Activated CD4-positive, alpha-beta T cell treated with anti-CD3 and anti-CD28 coated beads, Interleukin-2, amount 10 ng/mL, durations not matched to agents 7 days and 5 days (primary cell): ENCODE measurements around the gene SPECC1. TPM values are rescaled to one million over a fixed set of nuclear protein-coding genes. Genes with fewer than 3 reads are reported as not detected.
"Not testable (repeated sequence)": the region's sequence is repeated elsewhere in the genome, so short reads cannot be mapped to it uniquely, and the experiment has no call there.

Source experiments
- CTCF ChIA-PET: fragments of 350-600 bp; sonication (Branson Sonifier 250); formaldehyde crosslinking; loops from one replicate; lab custom pipeline; 2021; ENCODE audit warnings: antibody characterized with exemption; lab: Charles Lee
- POLR2A ChIA-PET: fragments of 350-600 bp; sonication (Branson Sonifier 250); formaldehyde crosslinking; loops from one replicate; lab custom pipeline; 2021; ENCODE audit warnings: antibody characterized with exemption; lab: Charles Lee
- DNase-seq: peaks from one replicate; pipeline ENCODE4 v3.0.0-alpha.2; 2020
- H3K27ac Mint-ChIP-seq: one replicate; pipeline ENCODE4 v1.8.0; 2021; ENCODE audit warnings: mild to moderate bottlenecking, moderate library complexity, mixed read lengths
- H3K27me3 Mint-ChIP-seq: one replicate; pipeline ENCODE4 v1.8.0; 2021; ENCODE audit warnings: mixed read lengths
- H3K36me3 Mint-ChIP-seq: one replicate; pipeline ENCODE4 v1.8.0; 2021; ENCODE audit warnings: low read depth, mixed read lengths
- H3K4me1 Mint-ChIP-seq: one replicate; pipeline ENCODE4 v1.8.0; 2021; ENCODE audit warnings: mixed read lengths
- H3K4me3 Mint-ChIP-seq: one replicate; pipeline ENCODE4 v1.8.0; 2021; ENCODE audit warnings: mild to moderate bottlenecking, moderate library complexity, mixed read lengths
- H3K9me3 Mint-ChIP-seq: one replicate; pipeline ENCODE4 v1.8.0; 2021; ENCODE audit warnings: mixed read lengths
- total RNA-seq, 2 experiments: library from RNA; stranded (reverse); gene quantifications; one replicate each; pipeline ENCODE4 v1.2.3, GENCODE V29; 2021

SPECC1 gene
- total RNA-seq, 2 experiments from 2014 or later = 3.7 to 4.9 TPM

GRCh38 chr17:20239776-20240175, 230.6 kb downstream of the SPECC1 start:
- H3K4me3 Mint-ChIP-seq, H3K36me3 Mint-ChIP-seq, H3K27me3 Mint-ChIP-seq, POLR2A ChIA-PET, DNase-seq, H3K9me3 Mint-ChIP-seq, H3K27ac Mint-ChIP-seq: not testable (repeated sequence)
- CTCF ChIA-PET = interaction anchor here (0.6 kb wide), 1 partner anchor 460 kb away, joined by 3 read pairs; no protein-coding TSS in a partner anchor
- peaks cover 19% of the 10 kb centered on the region for H3K4me1 Mint-ChIP-seq

GRCh38 chr17:20241855-20242254, 232.7 kb downstream of the SPECC1 start:
- Mint-ChIP-seq H3K27me3 (no peaks in the 10 kb centered on the region), H3K36me3 (peaks cover 3% of the 10 kb centered on the region), H3K4me1 (peaks cover 15% of the 10 kb centered on the region), H3K9me3 (no peaks in the 10 kb centered on the region), H3K4me3 (no peak overlapping the region), H3K27ac (no peak overlapping the region)
- POLR2A ChIA-PET = no interaction called here
- DNase-seq = no peak
- CTCF ChIA-PET = no interaction called here

- H3K27ac Mint-ChIP-seq = no peak overlapping the region
- H3K4me1 Mint-ChIP-seq = peaks cover 17% of the 10 kb centered on the region
- POLR2A ChIA-PET = no interaction called here
- no peak overlapping the region for H3K4me3 Mint-ChIP-seq
- no peak for DNase-seq
- CTCF ChIA-PET = no interaction called here
- H3K36me3 Mint-ChIP-seq = peaks cover 3% of the 10 kb centered on the region
- H3K27me3 Mint-ChIP-seq = no peaks in the 10 kb centered on the region
- no peaks in the 10 kb centered on the region for H3K9me3 Mint-ChIP-seq
Measured at GRCh38 chr17:20242271-20242670, 233.1 kb downstream of the SPECC1 start.

GRCh38 chr17:20243524-20243923, 234.4 kb downstream of the SPECC1 start:
- Mint-ChIP-seq H3K36me3 (peaks cover 7% of the 10 kb centered on the region), H3K9me3 (no peaks in the 10 kb centered on the region), H3K27ac (no peak overlapping the region), H3K4me1 (peaks cover 20% of the 10 kb centered on the region), H3K4me3 (no peak overlapping the region), H3K27me3 (no peaks in the 10 kb centered on the region)
- no peak for DNase-seq
- ChIA-PET POLR2A (no interaction called here), CTCF (no interaction called here)

GRCh38 chr17:20244671-20245070, 235.5 kb downstream of the SPECC1 start:
- ChIA-PET POLR2A (no interaction called here), CTCF (interaction anchor here (1.0 to 1.1 kb wide), 2 partner anchors 12 to 25 kb away, joined by 3 to 4 read pairs; no protein-coding TSS in a partner anchor)
- no peak for DNase-seq
- Mint-ChIP-seq H3K4me1 (peaks cover 22% of the 10 kb centered on the region), H3K36me3 (peaks cover 9% of the 10 kb centered on the region), H3K4me3 (no peak overlapping the region), H3K9me3 (peaks cover 2% of the 10 kb centered on the region), H3K27ac (no peak overlapping the region), H3K27me3 (no peaks in the 10 kb centered on the region)

- no peaks in the 10 kb centered on the region for H3K27me3 Mint-ChIP-seq
Measured at GRCh38 chr17:20246692-20247091, 237.5 kb downstream of the SPECC1 start.

GRCh38 chr17:20253323-20253722, 244.2 kb downstream of the SPECC1 start:
- ChIA-PET POLR2A (no interaction called here), CTCF (no interaction called here)
- H3K27ac Mint-ChIP-seq = no peak overlapping the region

More at GRCh38 chr17:20246692-20247091, 237.5 kb downstream of the SPECC1 start:
- DNase-seq = no peak
- Mint-ChIP-seq H3K9me3 (peaks cover 8% of the 10 kb centered on the region), H3K4me1 (peaks cover 28% of the 10 kb centered on the region), H3K36me3 (peaks cover 12% of the 10 kb centered on the region), H3K4me3 (no peak overlapping the region), H3K27ac (peak overlapping the region; percentile 63)
- CTCF ChIA-PET = no interaction called here
- POLR2A ChIA-PET = no interaction called here

GRCh38 chr17:20254541-20254940, 245.4 kb downstream of the SPECC1 start:
- DNase-seq = no peak
- H3K9me3 Mint-ChIP-seq = peaks cover 30% of the 10 kb centered on the region
- no peaks in the 10 kb centered on the region for H3K27me3 Mint-ChIP-seq
- no peak overlapping the region for H3K4me3 Mint-ChIP-seq
- H3K27ac Mint-ChIP-seq = no peak overlapping the region
- POLR2A ChIA-PET = no interaction called here
- H3K4me1 Mint-ChIP-seq = peaks cover 41% of the 10 kb centered on the region
- CTCF ChIA-PET = interaction anchor here (0.7 kb wide), 1 partner anchor 706 kb away, joined by 3 read pairs; no protein-coding TSS in a partner anchor
- H3K36me3 Mint-ChIP-seq = peaks cover 20% of the 10 kb centered on the region

More at GRCh38 chr17:20253323-20253722, 244.2 kb downstream of the SPECC1 start:
- Mint-ChIP-seq H3K27me3 (no peaks in the 10 kb centered on the region), H3K9me3 (peaks cover 23% of the 10 kb centered on the region), H3K4me1 (peaks cover 38% of the 10 kb centered on the region), H3K4me3 (no peak overlapping the region), H3K36me3 (peaks cover 19% of the 10 kb centered on the region)
- DNase-seq = no peak

- Mint-ChIP-seq H3K4me3 (no peak overlapping the region), H3K4me1 (peaks cover 38% of the 10 kb centered on the region), H3K27me3 (no peaks in the 10 kb centered on the region), H3K9me3 (peaks cover 26% of the 10 kb centered on the region), H3K27ac (no peak overlapping the region), H3K36me3 (peaks cover 16% of the 10 kb centered on the region)
- DNase-seq = no peak
- ChIA-PET CTCF (interaction anchor here (0.6 to 1.7 kb wide), 4 partner anchors 12 to 42 kb away, joined by 3 to 4 read pairs (median 3); no protein-coding TSS in a partner anchor), POLR2A (interaction anchor here (0.6 kb wide), 2 partner anchors 18 to 946 kb away, joined by 3 read pairs; no protein-coding TSS in a partner anchor)
Measured at GRCh38 chr17:20256144-20256543, 247.0 kb downstream of the SPECC1 start.

GRCh38 chr17:20257008-20257407, 247.8 kb downstream of the SPECC1 start:
- H3K27ac Mint-ChIP-seq = no peak overlapping the region
- H3K27me3 Mint-ChIP-seq = no peaks in the 10 kb centered on the region
- no peak overlapping the region for H3K4me3 Mint-ChIP-seq

GRCh38 chr17:20257798-20258197, 248.6 kb downstream of the SPECC1 start:
- H3K27ac Mint-ChIP-seq = no peak overlapping the region
- no peak overlapping the region for H3K4me3 Mint-ChIP-seq
- ChIA-PET CTCF (no interaction called here), POLR2A (no interaction called here)
- DNase-seq = no peak
- H3K27me3 Mint-ChIP-seq = no peaks in the 10 kb centered on the region
- peaks cover 53% of the 10 kb centered on the region for H3K4me1 Mint-ChIP-seq
- peaks cover 18% of the 10 kb centered on the region for H3K9me3 Mint-ChIP-seq
- H3K36me3 Mint-ChIP-seq = peaks cover 16% of the 10 kb centered on the region

More at GRCh38 chr17:20257008-20257407, 247.8 kb downstream of the SPECC1 start:
- ChIA-PET POLR2A (no interaction called here), CTCF (interaction anchor here (0.6 to 1.7 kb wide), 4 partner anchors 12 to 844 kb away, joined by 3 read pairs; no protein-coding TSS in a partner anchor)
- DNase-seq = no peak
- Mint-ChIP-seq H3K36me3 (peaks cover 16% of the 10 kb centered on the region), H3K9me3 (peaks cover 23% of the 10 kb centered on the region), H3K4me1 (peaks cover 45% of the 10 kb centered on the region)

- Mint-ChIP-seq H3K27ac (no peak overlapping the region), H3K36me3 (peaks cover 16% of the 10 kb centered on the region), H3K9me3 (peaks cover 18% of the 10 kb centered on the region), H3K4me1 (peaks cover 47% of the 10 kb centered on the region), H3K27me3 (no peaks in the 10 kb centered on the region), H3K4me3 (no peak overlapping the region)
- DNase-seq = no peak
- POLR2A ChIA-PET = no interaction called here
- CTCF ChIA-PET = no interaction called here
Measured at GRCh38 chr17:20259668-20260067, 250.5 kb downstream of the SPECC1 start.

GRCh38 chr17:20260268-20260667, 251.1 kb downstream of the SPECC1 start:
- H3K9me3 Mint-ChIP-seq = peaks cover 20% of the 10 kb centered on the region
- ChIA-PET POLR2A (no interaction called here), CTCF (no interaction called here)
- H3K36me3 Mint-ChIP-seq = peaks cover 18% of the 10 kb centered on the region
- no peak overlapping the region for H3K27ac Mint-ChIP-seq
- H3K27me3 Mint-ChIP-seq = no peaks in the 10 kb centered on the region
- H3K4me3 Mint-ChIP-seq = no peak overlapping the region
- DNase-seq = no peak
- H3K4me1 Mint-ChIP-seq = peaks cover 45% of the 10 kb centered on the region
